Effector memory CD4-positive, alpha-beta T cell (primary cell): ENCODE measurements around the gene RPP25.

Experiments used
- DNase-seq, 3 donors: peaks; one replicate each; pipeline ENCODE4 v3.0.0-alpha.2; 2020
- H3K27ac ChIP-seq: 2 replicates; pipeline ENCODE4 v1.7.0; 2013; ENCODE audit warnings: mild to moderate bottlenecking, low read length, moderate library complexity; ENCODE audit not compliant: insufficient read depth, poor library complexity, severe bottlenecking
- H3K27me3 ChIP-seq: replicated peaks from 2 replicates; pipeline ENCODE4 v1.7.0; 2013; ENCODE audit warnings: mild to moderate bottlenecking, low read length; ENCODE audit not compliant: insufficient read depth, control insufficient read depth, poor library complexity, severe bottlenecking
- H3K36me3 ChIP-seq: 2 replicates; pipeline ENCODE4 v1.7.0; 2013; ENCODE audit warnings: mild to moderate bottlenecking, low read length, moderate library complexity; ENCODE audit not compliant: control insufficient read depth, insufficient read depth
- H3K4me1 ChIP-seq: 2 replicates; pipeline ENCODE4 v1.7.0; 2013; ENCODE audit warnings: low read length, mild to moderate bottlenecking; ENCODE audit not compliant: control insufficient read depth, insufficient read depth, poor library complexity, severe bottlenecking
- H3K4me3 ChIP-seq: 2 replicates; pipeline ENCODE4 v1.7.0; 2013; ENCODE audit warnings: low read length, low read depth, mild to moderate bottlenecking; ENCODE audit not compliant: insufficient read depth, poor library complexity, severe bottlenecking
- H3K9me3 ChIP-seq: 2 replicates; pipeline ENCODE4 v1.7.0; 2013; ENCODE audit warnings: mild to moderate bottlenecking, low read length, moderate library complexity; ENCODE audit not compliant: control insufficient read depth

RPP25 gene

DNA sequence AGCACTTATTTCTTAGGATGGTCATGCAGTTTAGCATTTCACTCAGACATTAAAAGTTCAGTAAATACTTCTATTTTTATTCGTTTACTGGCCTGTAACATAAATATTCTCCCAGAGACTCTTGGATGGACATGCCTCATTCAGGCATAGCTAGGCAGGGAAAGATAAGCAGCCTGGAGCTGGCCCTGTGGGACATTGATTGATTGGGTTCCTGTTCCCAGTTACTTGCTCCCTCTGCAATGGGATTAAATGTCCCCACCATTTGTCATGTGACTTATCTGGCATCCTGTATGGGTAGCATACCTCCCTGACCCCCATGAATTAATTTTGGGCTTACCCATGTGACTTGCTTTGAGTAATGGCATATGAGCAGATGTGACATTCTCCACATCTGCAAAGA lies 36.0 kb upstream of the RPP25 start:
- Histone ChIP-seq H3K4me1 (peaks cover 8% of the 10 kb centered on the region), H3K27ac (no peak overlapping the region), H3K36me3 (no peaks in the 10 kb centered on the region), H3K4me3 (no peak overlapping the region), H3K9me3 (no peaks in the 10 kb centered on the region), H3K27me3 (peaks cover 11% of the 10 kb centered on the region)
- DNase-seq, result no peak

DNA sequence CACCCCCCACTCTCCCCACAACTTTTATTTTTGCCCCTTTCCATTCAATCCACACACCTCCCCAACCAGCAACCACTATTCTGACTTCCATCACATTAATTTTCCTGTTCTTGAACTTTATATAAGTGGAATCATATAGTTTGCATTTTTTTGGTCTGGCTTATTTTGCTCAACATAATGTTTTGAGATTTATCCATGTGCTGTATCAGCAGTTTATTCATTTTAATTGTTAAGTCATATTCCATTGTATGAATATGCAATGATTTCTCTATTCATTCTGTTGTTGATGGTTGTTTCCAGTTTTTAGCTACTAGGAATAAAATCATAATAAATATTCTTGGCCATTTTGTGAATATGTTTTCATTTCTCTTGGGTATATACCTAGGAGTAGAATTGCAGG lies 33.0 kb upstream of the RPP25 start:
- H3K9me3 ChIP-seq, result no peaks in the 10 kb centered on the region
- no peaks in the 10 kb centered on the region for H3K36me3 ChIP-seq
- no peaks in the 10 kb centered on the region for H3K4me1 ChIP-seq
- no peaks in the 10 kb centered on the region for H3K27me3 ChIP-seq
- DNase-seq, result no peak
- no peak overlapping the region for H3K4me3 ChIP-seq
- H3K27ac ChIP-seq, result no peak overlapping the region

DNA sequence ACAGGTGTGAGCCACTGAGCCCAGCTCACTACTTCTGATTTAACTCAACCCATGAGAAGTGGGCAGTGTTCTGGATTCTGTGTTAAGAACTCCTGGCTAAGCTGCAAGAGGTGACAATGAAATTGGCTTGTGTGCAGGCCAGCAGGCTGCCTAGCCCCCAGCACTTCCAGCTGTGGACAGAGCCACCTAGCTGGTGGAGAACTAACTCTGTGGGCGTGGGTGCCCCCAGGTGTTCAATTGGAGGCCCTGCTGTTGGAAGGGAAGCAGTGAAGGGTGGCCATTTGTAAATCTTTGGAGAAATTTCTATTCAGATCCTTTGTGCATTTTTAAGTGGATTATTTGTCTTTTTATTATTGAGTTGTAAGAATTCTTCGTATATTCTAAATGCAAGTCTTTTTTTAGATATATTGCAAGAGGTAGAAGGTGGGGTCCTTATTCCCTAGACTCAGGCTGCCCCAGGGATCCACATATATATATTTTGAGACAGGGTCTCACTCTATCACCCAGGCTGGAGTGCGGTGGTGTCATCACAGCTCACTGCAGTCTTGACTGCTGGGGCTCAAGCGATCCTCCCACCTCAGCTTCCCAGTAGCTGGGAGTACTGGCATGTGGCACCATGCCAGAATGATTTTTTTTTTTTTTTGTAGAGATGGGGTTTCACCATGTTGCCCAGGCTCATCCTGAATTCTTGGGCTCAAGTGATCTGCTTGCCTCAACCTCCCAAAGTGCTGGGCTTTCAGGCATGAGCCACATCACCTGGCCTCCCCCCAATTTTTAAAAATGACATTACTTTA lies 31.6 kb upstream of the RPP25 start:
- no peak overlapping the region for H3K27ac ChIP-seq
- no peaks in the 10 kb centered on the region for H3K4me1 ChIP-seq
- no peaks in the 10 kb centered on the region for H3K36me3 ChIP-seq
- no peaks in the 10 kb centered on the region for H3K9me3 ChIP-seq
- no peaks in the 10 kb centered on the region for H3K27me3 ChIP-seq
- no peak overlapping the region for H3K4me3 ChIP-seq
- DNase-seq, result no peak

DNA sequence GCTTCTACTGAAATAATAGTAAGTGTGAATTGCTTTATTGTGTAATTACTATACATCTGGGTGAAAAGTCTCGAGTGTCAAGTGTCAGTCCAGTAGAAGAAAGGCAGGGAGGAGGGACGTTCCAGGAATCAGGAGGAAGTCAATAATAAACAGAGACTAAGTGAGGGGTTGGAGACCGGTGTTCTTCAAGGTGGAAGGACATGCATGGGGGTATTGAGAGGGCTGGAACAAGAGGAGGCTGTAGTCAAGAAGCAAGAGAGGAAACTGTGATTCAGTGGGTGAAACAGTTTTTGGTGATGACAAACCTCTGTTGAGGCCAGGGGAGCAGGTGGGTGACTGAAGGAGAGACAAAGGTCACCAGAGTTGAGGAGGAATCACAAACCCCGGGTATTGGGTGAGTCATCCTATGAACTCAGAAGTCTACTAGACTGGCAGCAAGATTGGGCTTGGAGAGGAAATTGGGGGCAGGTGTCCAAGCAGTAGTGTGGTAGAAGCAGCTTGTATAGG lies 27.2 kb upstream of the RPP25 start:
- Histone ChIP-seq H3K4me3 (no peak overlapping the region), H3K36me3 (no peaks in the 10 kb centered on the region), H3K4me1 (no peaks in the 10 kb centered on the region), H3K27me3 (no peaks in the 10 kb centered on the region), H3K9me3 (no peaks in the 10 kb centered on the region), H3K27ac (no peak overlapping the region)
- DNase-seq, result no peak

- H3K4me1 ChIP-seq, result no peaks in the 10 kb centered on the region
- H3K36me3 ChIP-seq, result no peaks in the 10 kb centered on the region
- H3K4me3 ChIP-seq, result no peak overlapping the region
- H3K27ac ChIP-seq, result no peak overlapping the region
- H3K9me3 ChIP-seq, result no peaks in the 10 kb centered on the region
- H3K27me3 ChIP-seq, result no peaks in the 10 kb centered on the region
- DNase-seq, result no peak
Measured at GRCh38 chr15:74982183-74982582, 25.6 kb upstream of the RPP25 start.

DNA sequence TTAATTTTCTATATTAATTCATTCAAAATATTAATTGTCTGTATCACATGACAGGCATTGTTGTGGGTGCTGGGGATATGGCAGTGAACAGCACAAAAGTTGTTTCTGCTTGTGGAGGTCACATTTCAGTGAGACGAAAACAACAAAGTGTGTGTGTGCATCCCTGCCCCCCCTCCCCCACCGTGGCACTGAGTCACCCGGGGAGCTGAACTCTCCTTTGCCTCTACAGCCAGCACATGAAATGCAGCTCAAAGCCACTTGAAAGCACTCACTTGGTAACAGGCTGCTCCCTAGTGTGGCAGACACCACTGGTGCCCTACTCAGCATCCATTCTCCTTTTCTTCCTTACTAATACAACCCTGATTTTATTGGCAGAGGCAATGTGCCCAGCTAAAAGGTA lies 21.9 kb upstream of the RPP25 start:
- H3K4me1 ChIP-seq, result no peaks in the 10 kb centered on the region
- no peaks in the 10 kb centered on the region for H3K27me3 ChIP-seq
- DNase-seq, result no peak
- no peaks in the 10 kb centered on the region for H3K36me3 ChIP-seq
- H3K27ac ChIP-seq, result no peak overlapping the region
- no peak overlapping the region for H3K4me3 ChIP-seq
- no peaks in the 10 kb centered on the region for H3K9me3 ChIP-seq

- Histone ChIP-seq H3K27me3 (no peaks in the 10 kb centered on the region), H3K4me3 (no peak overlapping the region), H3K27ac (no peak overlapping the region), H3K36me3 (no peaks in the 10 kb centered on the region), H3K9me3 (no peaks in the 10 kb centered on the region), H3K4me1 (no peaks in the 10 kb centered on the region)
- DNase-seq, result no peak
Measured at GRCh38 chr15:74978077-74978476, 21.5 kb upstream of the RPP25 start.

DNA sequence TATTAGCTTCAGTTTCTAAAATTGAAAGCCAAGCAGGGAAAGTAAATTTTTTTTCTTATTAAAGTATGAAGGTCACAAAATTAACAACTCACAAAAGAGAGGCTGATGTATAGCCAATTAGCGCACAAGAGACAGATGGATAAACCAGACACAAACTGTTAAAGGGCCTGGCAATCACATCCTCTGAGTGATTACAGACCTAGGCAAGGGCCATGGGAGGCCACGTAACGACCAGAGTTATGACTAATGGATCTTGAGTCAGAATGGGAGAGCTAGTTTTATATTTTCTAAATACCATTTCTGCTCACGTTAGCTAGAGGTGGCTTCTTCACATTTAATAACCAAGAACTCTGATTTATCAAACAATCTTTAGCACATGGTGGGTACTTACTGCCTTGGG lies 21.0 kb upstream of the RPP25 start:
- Histone ChIP-seq H3K27me3 (no peaks in the 10 kb centered on the region), H3K9me3 (no peaks in the 10 kb centered on the region)
- DNase-seq, result no peak

GRCh38 chr15:74976159-74976558 lies 19.6 kb upstream of the RPP25 start:
- no peaks in the 10 kb centered on the region for H3K4me1 ChIP-seq
- no peak overlapping the region for H3K4me3 ChIP-seq
- H3K36me3 ChIP-seq, result no peaks in the 10 kb centered on the region
- H3K27me3 ChIP-seq, result no peaks in the 10 kb centered on the region
- DNase-seq, result no peak
- H3K9me3 ChIP-seq, result no peaks in the 10 kb centered on the region
- no peak overlapping the region for H3K27ac ChIP-seq

More for the DNA sequence above, 21.0 kb upstream of the RPP25 start:
- Histone ChIP-seq H3K4me1 (no peaks in the 10 kb centered on the region), H3K27ac (no peak overlapping the region), H3K36me3 (no peaks in the 10 kb centered on the region), H3K4me3 (no peak overlapping the region)

GRCh38 chr15:74967670-74968069 lies 11.1 kb upstream of the RPP25 start:
- no peak overlapping the region for H3K27ac ChIP-seq
- no peak for DNase-seq
- H3K4me1 ChIP-seq, result no peaks in the 10 kb centered on the region
- no peak overlapping the region for H3K4me3 ChIP-seq
- H3K9me3 ChIP-seq, result no peaks in the 10 kb centered on the region
- H3K36me3 ChIP-seq, result no peaks in the 10 kb centered on the region
- H3K27me3 ChIP-seq, result no peaks in the 10 kb centered on the region
